HG03378 (cell line): ENCODE data around the gene SETD6.

ENCODE experiments used
- ATAC-seq: cut with Tn5 transposase; IDR thresholded peaks from one replicate; pipeline ENCODE4 v1.9.1; 2021; ENCODE audit warnings: mild to moderate bottlenecking, moderate library complexity; ENCODE audit not compliant: unreplicated experiment

Gene SETD6

GRCh38 chr16:58507963-58508670, 7.2 kb upstream of the SETD6 start:
- ATAC-seq, result no peak

GRCh38 chr16:58508671-58509251, 6.6 kb upstream of the SETD6 start:
- no peak for ATAC-seq

GRCh38 chr16:58509256-58510096, 5.8 kb upstream of the SETD6 start:
- ATAC-seq, result no peak

- ATAC-seq, result no peak
Measured at GRCh38 chr16:58510097-58510775, 5.1 kb upstream of the SETD6 start.

GRCh38 chr16:58510776-58511628, 4.3 kb upstream of the SETD6 start:
- ATAC-seq, result no peak

GRCh38 chr16:58511933-58512815, 3.1 kb upstream of the SETD6 start:
- ATAC-seq, result peak; percentile 44

GRCh38 chr16:58513874-58514273, 1.4 kb upstream of the SETD6 start:
- ATAC-seq, result no peak

GRCh38 chr16:58515871-58516767, 802 bp downstream of the SETD6 start:
- ATAC-seq, result peak; percentile 26

GRCh38 chr16:58516768-58517107, 1.4 kb downstream of the SETD6 start:
- no peak for ATAC-seq

GRCh38 chr16:58518083-58518979, 3.0 kb downstream of the SETD6 start:
- peak; percentile 55 for ATAC-seq

GRCh38 chr16:58518980-58519368, 3.7 kb downstream of the SETD6 start:
- ATAC-seq, result no peak

GRCh38 chr16:58519707-58520106, 4.4 kb downstream of the SETD6 start:
- no peak for ATAC-seq

- ATAC-seq, result no peak
Measured at GRCh38 chr16:58530179-58530578, 14.9 kb downstream of the SETD6 start.

GRCh38 chr16:58532414-58532813, 17.1 kb downstream of the SETD6 start:
- ATAC-seq, result no peak

- no peak for ATAC-seq
Measured at GRCh38 chr16:58533751-58534470, 18.6 kb downstream of the SETD6 start.

- ATAC-seq, result no peak
Measured at GRCh38 chr16:58535100-58535499, 19.8 kb downstream of the SETD6 start.

GRCh38 chr16:58536278-58536677, 21.0 kb downstream of the SETD6 start:
- no peak for ATAC-seq
